ENCODE results near the gene EHMT2.
"Not testable (repeated sequence)": the region's sequence is repeated elsewhere in the genome, so short reads cannot be mapped to it uniquely, and the experiment has no call there.

Gene EHMT2

GRCh38 chr6:31907158-31907813 is 9.8 kb upstream of the EHMT2 start:
- no peak overlapping the region for H3K9ac ChIP-seq (ENCODE audit: low read length)

GRCh38 chr6:31906727-31907126 is 9.2 kb upstream of the EHMT2 start:
- not testable (repeated sequence) for H3K79me2 ChIP-seq (ENCODE audit: low read length); H3K27ac ChIP-seq (ENCODE audit: low read length); H3K9ac ChIP-seq (ENCODE audit: low read length); H4K20me1 ChIP-seq (ENCODE audit: insufficient read depth, low read length); H3K36me3 ChIP-seq (replicated peaks; ENCODE audit: low read depth, low read length); H3K4me3 ChIP-seq (ENCODE audit: low read length); H2AFZ ChIP-seq (ENCODE audit: low read depth, low read length); H3K4me2 ChIP-seq (ENCODE audit: low read length); H3K9me3 ChIP-seq (ENCODE audit: insufficient read depth, low read length); H3K27me3 ChIP-seq (ENCODE audit: low read depth, low read length)
- peaks cover 28% of the 10 kb centered on the region for H3K4me1 ChIP-seq (ENCODE audit: low read length)

More at GRCh38 chr6:31907158-31907813, 9.8 kb upstream of the EHMT2 start:
- H3K4me2 ChIP-seq (ENCODE audit: low read length), result no peak overlapping the region
- peaks cover 33% of the 10 kb centered on the region for H3K4me1 ChIP-seq (ENCODE audit: low read length)
- H3K36me3 ChIP-seq (replicated peaks; ENCODE audit: low read depth, low read length), result no peaks in the 10 kb centered on the region
- peaks cover 9% of the 10 kb centered on the region; the same call in 1 of the 2 replicates for H3K27me3 ChIP-seq (ENCODE audit: low read depth, low read length)
- H3K27ac ChIP-seq (ENCODE audit: low read length), result no peak overlapping the region
- H4K20me1 ChIP-seq (ENCODE audit: insufficient read depth, low read length), result no peaks in the 10 kb centered on the region
- TF ChIP-seq CTCF (IDR thresholded peaks at IDR 0.05; ENCODE audit: low read depth, low read length) (no peak), EZH2phosphoT487 (IDR thresholded peaks at IDR 0.05; ENCODE audit: low read depth) (no peak)
- no peak overlapping the region for H2AFZ ChIP-seq (ENCODE audit: low read depth, low read length)
- H3K9me3 ChIP-seq (ENCODE audit: insufficient read depth, low read length), result no peaks in the 10 kb centered on the region
- no peak overlapping the region for H3K4me3 ChIP-seq (ENCODE audit: low read length)
- no peaks in the 10 kb centered on the region for H3K79me2 ChIP-seq (ENCODE audit: low read length)

- TF ChIP-seq EZH2phosphoT487 (IDR thresholded peaks at IDR 0.05; ENCODE audit: low read depth), result no peak
- TF ChIP-seq CTCF (IDR thresholded peaks at IDR 0.05; ENCODE audit: low read depth, low read length), result no peak
Measured at GRCh38 chr6:31906122-31906521, 8.6 kb upstream of the EHMT2 start.

GRCh38 chr6:31905041-31905440 is 7.5 kb upstream of the EHMT2 start:
- H3K27ac ChIP-seq (ENCODE audit: low read length), result no peak overlapping the region

More at GRCh38 chr6:31906122-31906521, 8.6 kb upstream of the EHMT2 start:
- H3K27me3 ChIP-seq (ENCODE audit: low read depth, low read length), result peaks cover 9% of the 10 kb centered on the region; the same call in 1 of the 2 replicates
- no peaks in the 10 kb centered on the region for H3K9me3 ChIP-seq (ENCODE audit: insufficient read depth, low read length)
- peaks cover 25% of the 10 kb centered on the region for H3K4me1 ChIP-seq (ENCODE audit: low read length)
- H4K20me1 ChIP-seq (ENCODE audit: insufficient read depth, low read length), result no peaks in the 10 kb centered on the region
- H3K36me3 ChIP-seq (replicated peaks; ENCODE audit: low read depth, low read length), result no peaks in the 10 kb centered on the region
- no peak overlapping the region for H3K4me2 ChIP-seq (ENCODE audit: low read length)
- H3K9ac ChIP-seq (ENCODE audit: low read length), result no peak overlapping the region
- H3K79me2 ChIP-seq (ENCODE audit: low read length), result no peaks in the 10 kb centered on the region
- no peak overlapping the region for H2AFZ ChIP-seq (ENCODE audit: low read depth, low read length)
- no peak overlapping the region for H3K27ac ChIP-seq (ENCODE audit: low read length)
- H3K4me3 ChIP-seq (ENCODE audit: low read length), result no peak overlapping the region

More at GRCh38 chr6:31905041-31905440, 7.5 kb upstream of the EHMT2 start:
- Histone ChIP-seq H3K9ac (ENCODE audit: low read length) (no peak overlapping the region), H3K36me3 (replicated peaks; ENCODE audit: low read depth, low read length) (no peaks in the 10 kb centered on the region), H3K27me3 (ENCODE audit: low read depth, low read length) (peaks cover 9% of the 10 kb centered on the region; the same call in 1 of the 2 replicates), H3K79me2 (ENCODE audit: low read length) (no peaks in the 10 kb centered on the region), H3K4me3 (ENCODE audit: low read length) (no peak overlapping the region), H2AFZ (ENCODE audit: low read depth, low read length) (no peak overlapping the region), H3K9me3 (ENCODE audit: insufficient read depth, low read length) (no peaks in the 10 kb centered on the region), H4K20me1 (ENCODE audit: insufficient read depth, low read length) (no peaks in the 10 kb centered on the region), H3K4me1 (ENCODE audit: low read length) (peaks cover 24% of the 10 kb centered on the region), H3K4me2 (ENCODE audit: low read length) (no peak overlapping the region)
- TF ChIP-seq CTCF (IDR thresholded peaks at IDR 0.05; ENCODE audit: low read depth, low read length) (no peak), EZH2phosphoT487 (IDR thresholded peaks at IDR 0.05; ENCODE audit: low read depth) (no peak)

All from OCI-LY3 (cell line).